IPS-15b (cell line): ENCODE data around the gene METTL23.
"Not testable (repeated sequence)": the region's sequence is repeated elsewhere in the genome, so short reads cannot be mapped to it uniquely, and the experiment has no call there.

Experiments
- H3K27me3 ChIP-seq: one replicate; pipeline ENCODE4 v1.6.1; 2013; ENCODE audit warnings: low read length; ENCODE audit not compliant: control insufficient read depth, insufficient read depth
- H3K36me3 ChIP-seq: one replicate; pipeline ENCODE4 v1.6.1; 2013; ENCODE audit warnings: low read length; ENCODE audit not compliant: control insufficient read depth, insufficient read depth
- H3K4me1 ChIP-seq: one replicate; pipeline ENCODE4 v1.6.1; 2013; ENCODE audit warnings: mild to moderate bottlenecking, low read length; ENCODE audit not compliant: control insufficient read depth, insufficient read depth
- H3K4me3 ChIP-seq: one replicate; pipeline ENCODE4 v1.5.1; 2013; ENCODE audit warnings: low read depth, low read length
- H3K9ac ChIP-seq: one replicate; pipeline ENCODE4 v1.6.1; 2013; ENCODE audit warnings: low read depth, mild to moderate bottlenecking, low read length
- H3K9me3 ChIP-seq: one replicate; pipeline ENCODE4 v1.6.1; 2013; ENCODE audit warnings: mild to moderate bottlenecking, low read length; ENCODE audit not compliant: control insufficient read depth, insufficient read depth

METTL23 gene

GRCh38 chr17:76697702-76698465, 28.8 kb upstream of the METTL23 start:
- no peaks in the 10 kb centered on the region for H3K27me3 ChIP-seq
- H3K4me3 ChIP-seq, result no peak overlapping the region
- H3K9ac ChIP-seq, result no peak overlapping the region
- H3K9me3 ChIP-seq, result no peaks in the 10 kb centered on the region
- no peaks in the 10 kb centered on the region for H3K36me3 ChIP-seq
- H3K4me1 ChIP-seq, result peaks cover 18% of the 10 kb centered on the region

GRCh38 chr17:76698466-76698977, 28.1 kb upstream of the METTL23 start:
- not testable (repeated sequence) for H3K4me3 ChIP-seq, H3K9me3 ChIP-seq, H3K9ac ChIP-seq, H3K27me3 ChIP-seq, H3K36me3 ChIP-seq
- H3K4me1 ChIP-seq, result peaks cover 18% of the 10 kb centered on the region

GRCh38 chr17:76700270-76700616, 26.4 kb upstream of the METTL23 start:
- H3K36me3 ChIP-seq, result no peaks in the 10 kb centered on the region
- H3K27me3 ChIP-seq, result no peaks in the 10 kb centered on the region
- peaks cover 18% of the 10 kb centered on the region for H3K4me1 ChIP-seq
- no peak overlapping the region for H3K9ac ChIP-seq
- H3K9me3 ChIP-seq, result no peaks in the 10 kb centered on the region
- H3K4me3 ChIP-seq, result no peak overlapping the region

GRCh38 chr17:76700617-76701470, 25.8 kb upstream of the METTL23 start:
- Histone ChIP-seq H3K27me3 (no peaks in the 10 kb centered on the region), H3K36me3 (no peaks in the 10 kb centered on the region), H3K4me1 (peaks cover 18% of the 10 kb centered on the region), H3K4me3 (no peak overlapping the region), H3K9me3 (no peaks in the 10 kb centered on the region), H3K9ac (no peak overlapping the region)

DNA sequence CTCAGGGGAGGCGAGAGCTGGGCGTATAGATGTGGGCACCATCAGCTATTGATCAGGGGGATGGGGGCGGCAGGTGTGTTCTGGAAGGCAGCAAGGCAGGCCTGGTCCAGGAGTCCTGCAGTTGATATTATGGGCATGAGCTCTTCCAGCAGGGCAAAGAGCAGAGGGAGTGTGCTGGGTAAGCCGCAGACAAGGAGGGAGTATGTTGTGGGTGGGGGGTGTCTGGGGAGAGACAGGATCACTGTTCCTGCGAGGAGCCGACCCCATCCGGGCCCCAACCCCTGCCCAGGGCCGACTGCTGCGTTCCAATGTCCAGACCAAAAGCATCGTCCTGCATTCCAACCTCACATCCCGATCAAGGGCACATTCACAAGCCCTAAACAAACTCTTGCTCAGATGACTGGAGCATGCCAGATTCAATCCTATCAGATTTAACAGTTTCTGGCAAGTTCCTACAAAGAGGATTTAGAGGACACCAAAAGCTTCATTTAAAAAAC, 25.1 kb upstream of the METTL23 start:
- Histone ChIP-seq H3K36me3 (no peaks in the 10 kb centered on the region), H3K4me3 (no peak overlapping the region), H3K27me3 (no peaks in the 10 kb centered on the region), H3K4me1 (peaks cover 18% of the 10 kb centered on the region), H3K9ac (no peak overlapping the region), H3K9me3 (no peaks in the 10 kb centered on the region)

- H3K4me1 ChIP-seq, result peaks cover 18% of the 10 kb centered on the region
- no peaks in the 10 kb centered on the region for H3K9me3 ChIP-seq
- no peak overlapping the region for H3K9ac ChIP-seq
- no peaks in the 10 kb centered on the region for H3K27me3 ChIP-seq
- H3K4me3 ChIP-seq, result no peak overlapping the region
- no peaks in the 10 kb centered on the region for H3K36me3 ChIP-seq
Observed at GRCh38 chr17:76702076-76702475, 24.6 kb upstream of the METTL23 start.

DNA sequence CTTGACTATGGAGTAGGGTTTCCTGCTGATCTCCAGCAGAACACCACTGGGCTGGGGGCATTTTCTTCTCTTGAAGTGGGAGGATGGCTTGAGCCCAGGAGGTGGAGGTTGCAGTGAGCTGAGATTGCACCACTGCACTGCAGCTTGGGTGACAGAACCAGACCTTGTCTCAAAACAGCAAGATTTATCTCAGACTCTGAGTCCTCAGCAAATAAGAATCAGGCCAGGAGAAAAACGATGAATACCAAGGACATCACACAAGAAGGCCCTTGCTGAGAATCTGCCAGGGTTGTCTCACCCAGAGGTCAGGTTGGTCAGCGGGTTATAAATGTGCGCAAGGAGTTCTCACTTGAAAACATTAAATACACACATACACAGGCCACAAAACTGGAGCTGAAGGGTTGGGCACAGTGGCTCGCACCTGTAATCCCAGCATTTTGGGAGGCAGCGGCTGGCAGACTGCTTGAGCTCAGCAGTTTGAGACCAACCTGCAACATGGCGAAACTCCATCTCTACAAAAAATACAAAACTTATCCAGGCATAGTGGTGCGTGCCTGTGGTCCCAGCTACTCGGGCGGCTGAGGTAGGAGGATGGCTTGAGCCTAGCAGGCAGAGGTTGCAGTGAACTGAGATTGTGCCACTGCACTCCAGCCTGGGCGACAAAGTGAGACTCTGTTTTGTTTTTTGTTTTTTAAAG, 23.6 kb upstream of the METTL23 start:
- Histone ChIP-seq H3K9me3 (no peaks in the 10 kb centered on the region), H3K27me3 (no peaks in the 10 kb centered on the region), H3K4me3 (no peak overlapping the region), H3K36me3 (no peaks in the 10 kb centered on the region), H3K9ac (no peak overlapping the region), H3K4me1 (peaks cover 14% of the 10 kb centered on the region)

DNA sequence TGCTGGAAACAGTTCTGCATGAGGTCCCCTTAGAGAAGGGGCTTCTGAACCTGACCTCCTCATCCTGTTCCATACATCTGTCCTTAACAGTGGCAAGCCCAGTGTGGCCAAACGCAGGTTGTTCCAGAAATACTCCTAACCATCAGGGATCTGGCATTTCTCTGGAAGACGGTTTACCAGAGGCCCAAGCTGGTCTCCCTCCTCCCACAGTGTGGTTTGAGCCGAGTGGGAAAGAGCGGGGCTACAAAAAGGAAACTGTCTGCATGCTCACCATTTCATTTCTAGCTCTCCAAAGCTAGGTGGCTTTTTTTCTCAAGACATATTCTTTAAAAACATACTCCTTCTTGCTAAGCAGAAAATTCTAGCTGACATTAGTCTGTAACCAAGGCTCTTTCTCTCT, 21.8 kb upstream of the METTL23 start:
- Histone ChIP-seq H3K9me3 (no peaks in the 10 kb centered on the region), H3K27me3 (peaks cover 17% of the 10 kb centered on the region), H3K36me3 (no peaks in the 10 kb centered on the region), H3K9ac (no peak overlapping the region), H3K4me3 (no peak overlapping the region), H3K4me1 (peaks cover 23% of the 10 kb centered on the region)

- Histone ChIP-seq H3K9ac (no peak overlapping the region), H3K4me3 (no peak overlapping the region), H3K9me3 (no peaks in the 10 kb centered on the region), H3K36me3 (no peaks in the 10 kb centered on the region), H3K4me1 (peaks cover 15% of the 10 kb centered on the region), H3K27me3 (peaks cover 22% of the 10 kb centered on the region)
Observed at GRCh38 chr17:76706817-76707216, 19.8 kb upstream of the METTL23 start.

GRCh38 chr17:76707985-76708807, 18.4 kb upstream of the METTL23 start:
- Histone ChIP-seq H3K27me3 (peaks cover 22% of the 10 kb centered on the region), H3K4me1 (peaks cover 13% of the 10 kb centered on the region), H3K9ac (no peak overlapping the region), H3K9me3 (no peaks in the 10 kb centered on the region), H3K4me3 (peak overlapping the region; percentile 63), H3K36me3 (no peaks in the 10 kb centered on the region)
